HG03139 (cell line): ENCODE results near the gene FKBP14.
"Not testable (repeated sequence)": the region's sequence is repeated elsewhere in the genome, so short reads cannot be mapped to it uniquely, and the experiment has no call there.

Experiments used
- ATAC-seq: cut with Tn5 transposase; IDR thresholded peaks from one replicate; pipeline ENCODE4 v1.9.1; 2021; ENCODE audit not compliant: unreplicated experiment

FKBP14 gene

GRCh38 chr7:29962035-29962434 is 64.5 kb downstream of the FKBP14 start:
- no peak for ATAC-seq

- not testable (repeated sequence) for ATAC-seq
Measured at GRCh38 chr7:29961611-29962010, 64.9 kb downstream of the FKBP14 start.
